Lung (tissue), 16 donors: ENCODE results near the gene ERICH4. TPM values are rescaled to one million over a fixed set of nuclear protein-coding genes. Genes with fewer than 3 reads are reported as not detected.

Experiments
- ATAC-seq: fragments of 200-7000 bp; cut with Tn5 transposase; one replicate; pipeline ENCODE4 v1.9.1; 2020; ENCODE audit warnings: moderate number of reproducible peaks; ENCODE audit not compliant: insufficient read depth, low FRiP score
- DNase-seq, 3 donors: peaks; one replicate each; pipeline ENCODE4 v3.0.0-alpha.2; 2013 to 2017
- H3K27ac ChIP-seq, 2 donors: one replicate each; pipeline ENCODE4 v1.5.1; 2013; ENCODE audit warnings: mild to moderate bottlenecking in 2 of 2, moderate library complexity in 2 of 2, control low read depth in 1 of 2, inconsistent platforms in 1 of 2, low read depth in 1 of 2, low read length in 1 of 2
- H3K27me3 ChIP-seq, 3 donors: one replicate each; pipeline ENCODE4 v1.5.1; 2013; ENCODE audit warnings: low read length in 2 of 3; ENCODE audit not compliant: control insufficient read depth in 3 of 3, insufficient read depth in 3 of 3
- H3K36me3 ChIP-seq, 4 donors: one replicate each; pipeline ENCODE4 v1.5.1; 2013; ENCODE audit warnings: low read length in 4 of 4, mild to moderate bottlenecking in 1 of 4, moderate library complexity in 1 of 4; ENCODE audit not compliant: control insufficient read depth in 4 of 4, insufficient read depth in 4 of 4
- H3K4me1 ChIP-seq, 5 donors: one replicate each; pipeline ENCODE4 v1.5.1; 2013; ENCODE audit warnings: low read length in 5 of 5, mild to moderate bottlenecking in 2 of 5, moderate library complexity in 1 of 5; ENCODE audit not compliant: control insufficient read depth in 5 of 5, insufficient read depth in 5 of 5
- H3K4me3 ChIP-seq: one replicate; pipeline ENCODE4 v1.5.1; 2013; ENCODE audit warnings: mild to moderate bottlenecking, control low read depth, moderate library complexity
- H3K9ac ChIP-seq, 2 donors: one replicate each; pipeline ENCODE4 v1.5.1; 2013; ENCODE audit warnings: low read length in 2 of 2, control low read depth in 1 of 2; ENCODE audit not compliant: insufficient read depth in 1 of 2
- H3K9me3 ChIP-seq, 4 donors: one replicate each; pipeline ENCODE4 v1.5.1; 2013; ENCODE audit warnings: low read length in 3 of 4, mild to moderate bottlenecking in 1 of 4, moderate library complexity in 1 of 4; ENCODE audit not compliant: control insufficient read depth in 4 of 4, insufficient read depth in 3 of 4
- WGBS, 2 donors: extraction: QIAGEN DNeasy Blood & Tissue Kit; methylation state at CpG; one replicate each; pipeline ENCODE4 v1.1.7; 2013; 5-methylcytosine and 5-hydroxymethylcytosine counted together
- long read RNA-seq, 5 donors: transcript quantifications; one replicate each; lab custom pipeline, GENCODE V29; 2026
- polyA plus RNA-seq, 2 donors: library from polyadenylated mRNA; stranded (reverse); fragments of 200-250 nt; gene quantifications; one replicate each; pipeline ENCODE4 v1.2.1, GENCODE V29; 2013
- total RNA-seq, 2 donors: library from RNA; depleted of rRNA in 1 of 2; stranded (reverse); fragments of >200 nt in 1 of 2; gene quantifications; one replicate each; pipeline ENCODE4 v1.2.1, GENCODE V29; 2014 to 2021
- TF ChIP-seq, protein P1 (sequence below): IDR thresholded peaks from 2 replicates; pipeline ENCODE4 v1.5.1; 2012; ENCODE audit warnings: mild to moderate bottlenecking; ENCODE audit errors: control extremely low read depth, extremely low read depth
- donor health status: control.
- donor health status: control.
- donor health status: Bipolar disorder and iron deficiency.
- donor health status: healthy.
- donor health status: DM: yes; HTN: yes; CAD: no.

Gene ERICH4, protein sequence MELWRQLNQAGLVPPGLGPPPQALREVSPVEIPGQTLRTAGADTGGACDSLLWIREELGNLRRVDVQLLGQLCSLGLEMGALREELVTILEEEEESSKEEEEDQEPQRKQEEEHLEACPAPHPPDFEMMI
- not detected for total RNA-seq
- under 1 TPM in 1 of 2 donors, not detected in 1; 0.16 TPM for polyA plus RNA-seq
- long read RNA-seq, donor 1, result 0 reads
- long read RNA-seq, donor 2, result 0 reads
- long read RNA-seq, donor 3, result 0 reads
- long read RNA-seq, donor 4, result 0 reads
- long read RNA-seq, donor 5, result 0 reads

DNA sequence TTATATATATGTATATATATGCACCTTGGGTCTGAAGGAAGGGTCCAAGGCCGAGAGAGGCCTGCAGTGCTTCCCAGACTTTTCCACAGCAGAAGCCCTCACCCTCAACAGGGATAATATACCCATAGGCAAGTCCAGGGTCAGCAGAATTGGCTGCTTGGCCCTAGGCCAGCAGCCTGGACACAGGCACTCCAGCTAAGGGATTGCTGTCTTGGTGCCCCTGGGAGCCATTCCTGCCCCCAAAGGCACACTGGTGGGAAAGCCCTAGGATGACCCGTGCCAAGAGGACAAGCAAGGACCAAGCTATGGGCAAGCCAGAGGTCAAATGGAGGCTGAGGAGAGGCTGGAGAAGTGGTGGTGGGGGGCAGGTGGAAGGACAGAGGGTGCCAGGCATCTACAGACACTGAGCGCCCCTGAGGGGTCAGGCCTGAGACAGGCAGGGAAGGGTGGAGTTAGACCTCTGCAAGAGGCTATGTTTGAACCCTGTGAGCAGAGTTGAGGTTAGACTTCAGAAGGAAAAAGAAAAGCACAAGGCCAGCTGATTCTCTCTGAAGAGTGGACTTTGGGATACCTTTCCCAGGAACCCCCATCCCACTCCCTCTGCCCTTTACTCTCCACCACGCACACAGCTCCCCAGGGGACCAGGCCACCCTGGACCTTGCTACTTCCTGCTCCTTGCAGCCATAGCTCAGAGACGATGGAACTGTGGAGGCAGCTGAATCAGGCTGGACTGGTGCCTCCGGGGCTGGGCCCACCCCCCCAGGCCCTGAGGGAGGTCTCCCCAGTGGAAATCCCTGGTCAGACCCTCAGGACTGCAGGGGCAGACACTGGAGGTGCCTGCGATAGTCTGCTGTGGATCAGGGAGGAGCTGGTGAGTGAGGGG lies at the start of gene ERICH4:
TSS of gene ERICH4 (plus strand) at position 684 of the 883 bp plus-strand sequence. CDS start at position 698, 14 bp downstream.
- Histone ChIP-seq H3K36me3 (peaks cover 0 to 7% (median 1%) of the 10 kb centered on the region in 4 donors), H3K4me1 (peaks cover 0 to 8% (median 0%) of the 10 kb centered on the region in 5 donors), H3K9me3 (peaks cover 0 to 1% (median 0%) of the 10 kb centered on the region in 4 donors), H3K9ac (no peak within 1 kb of the TSS), H3K27me3 (no peaks in the 10 kb centered on the region), H3K27ac (no peak within 1 kb of the TSS), H3K4me3 (no peak within 1 kb of the TSS)
- TF ChIP-seq, protein P1, sequence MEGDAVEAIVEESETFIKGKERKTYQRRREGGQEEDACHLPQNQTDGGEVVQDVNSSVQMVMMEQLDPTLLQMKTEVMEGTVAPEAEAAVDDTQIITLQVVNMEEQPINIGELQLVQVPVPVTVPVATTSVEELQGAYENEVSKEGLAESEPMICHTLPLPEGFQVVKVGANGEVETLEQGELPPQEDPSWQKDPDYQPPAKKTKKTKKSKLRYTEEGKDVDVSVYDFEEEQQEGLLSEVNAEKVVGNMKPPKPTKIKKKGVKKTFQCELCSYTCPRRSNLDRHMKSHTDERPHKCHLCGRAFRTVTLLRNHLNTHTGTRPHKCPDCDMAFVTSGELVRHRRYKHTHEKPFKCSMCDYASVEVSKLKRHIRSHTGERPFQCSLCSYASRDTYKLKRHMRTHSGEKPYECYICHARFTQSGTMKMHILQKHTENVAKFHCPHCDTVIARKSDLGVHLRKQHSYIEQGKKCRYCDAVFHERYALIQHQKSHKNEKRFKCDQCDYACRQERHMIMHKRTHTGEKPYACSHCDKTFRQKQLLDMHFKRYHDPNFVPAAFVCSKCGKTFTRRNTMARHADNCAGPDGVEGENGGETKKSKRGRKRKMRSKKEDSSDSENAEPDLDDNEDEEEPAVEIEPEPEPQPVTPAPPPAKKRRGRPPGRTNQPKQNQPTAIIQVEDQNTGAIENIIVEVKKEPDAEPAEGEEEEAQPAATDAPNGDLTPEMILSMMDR, result no peak
- ATAC-seq (no peak), DNase-seq (no peak)
- WGBS, 2 donors, result 74 to 88% methylated on average over 7 of the region's 7 CpGs

DNA sequence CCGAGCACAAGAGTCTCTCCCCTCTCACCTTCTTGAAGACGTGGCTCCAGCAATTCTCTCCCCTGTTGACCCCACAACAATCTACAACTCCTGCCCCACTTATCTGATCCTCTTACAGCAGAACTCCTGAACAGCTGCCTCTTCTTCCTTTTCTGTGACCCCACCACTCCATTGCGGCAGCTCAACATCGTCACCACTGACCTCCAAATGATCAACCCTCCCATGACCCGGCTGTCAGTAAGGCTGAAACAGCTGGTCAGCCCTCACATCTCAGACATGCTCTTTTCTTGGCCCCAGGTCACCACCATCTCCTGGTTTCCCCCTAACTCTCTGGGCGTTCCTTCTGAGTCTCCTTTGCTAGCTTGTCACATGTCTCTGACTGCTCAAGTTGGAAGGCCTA lies 47.6 kb upstream of the ERICH4 start:
- H3K9me3 ChIP-seq, result no peaks in the 10 kb centered on the region
- H3K27ac ChIP-seq, result no peak overlapping the region
- TF ChIP-seq, protein P1, result no peak
- 67 to 82% methylated on average over 6 of the region's 6 CpGs for WGBS, 2 donors
- peaks cover 0 to 15% (median 4%) of the 10 kb centered on the region in 4 donors for H3K36me3 ChIP-seq
- H3K9ac ChIP-seq, result no peak overlapping the region
- no peaks in the 10 kb centered on the region for H3K27me3 ChIP-seq
- no peak for DNase-seq
- peaks cover 0 to 19% (median 8%) of the 10 kb centered on the region in 5 donors for H3K4me1 ChIP-seq
- H3K4me3 ChIP-seq, result no peak overlapping the region
- ATAC-seq, result no peak

DNA sequence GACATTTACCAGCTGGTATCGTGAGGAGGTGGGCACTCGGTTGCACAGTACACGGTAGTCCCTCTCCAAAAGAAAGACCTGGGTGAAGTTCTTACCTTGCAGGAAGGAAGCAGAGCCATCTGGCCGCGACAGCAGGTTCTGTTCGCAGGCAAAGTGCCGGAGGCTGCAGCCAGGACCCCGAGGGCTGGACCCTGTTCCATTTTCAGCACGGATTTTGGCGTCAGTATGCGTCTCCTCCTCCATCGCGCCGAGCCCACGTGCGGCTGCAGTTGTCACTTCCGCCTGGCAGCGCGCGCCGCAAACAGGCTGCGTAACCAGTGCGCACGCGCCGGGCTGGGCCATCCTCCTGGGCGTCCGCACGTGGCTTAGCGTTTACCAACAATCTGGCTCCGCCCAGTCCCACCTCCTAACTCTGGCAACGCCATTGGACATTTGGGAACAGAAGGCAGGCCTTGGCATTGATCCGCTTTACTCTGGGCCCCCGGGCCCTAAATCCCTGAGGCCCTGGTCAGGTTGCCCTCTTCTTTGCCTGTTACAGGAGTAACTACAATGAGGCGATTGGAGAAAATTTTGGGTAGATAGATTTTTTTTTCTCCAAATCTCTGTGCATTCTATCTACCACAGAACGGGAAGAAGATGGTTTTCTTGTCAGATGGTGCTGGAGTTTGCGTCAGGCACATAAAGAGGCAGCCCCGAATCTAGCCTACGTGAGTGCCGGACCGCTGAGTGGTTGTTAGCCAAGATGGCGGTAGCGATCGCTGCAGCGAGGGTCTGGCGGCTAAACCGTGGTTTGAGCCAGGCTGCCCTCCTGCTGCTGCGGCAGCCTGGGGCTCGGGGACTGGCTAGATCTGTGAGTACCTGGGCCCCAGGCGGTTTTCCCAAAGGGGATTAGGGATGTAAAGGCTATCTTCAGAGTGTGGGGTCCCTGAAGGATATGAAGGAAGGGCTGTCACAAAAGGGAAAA lies 45.6 kb upstream of the ERICH4 start, which contains the start of the genes BCKDHA and EXOSC5:
TSS of gene BCKDHA (plus strand) at position 733 of the 964 bp plus-strand sequence. CDS start at position 743, 10 bp downstream.
TSS of gene EXOSC5 (minus strand) at position 274 of the 964 bp plus-strand sequence. CDS start at position 243, 31 bp downstream.
- Histone ChIP-seq H3K36me3 (peaks cover 0 to 6% (median 0%) of the 10 kb centered on the region in 4 donors), H3K9ac (peak within 1 kb of the TSS; percentile 95 to 97), H3K27me3 (no peaks in the 10 kb centered on the region), H3K4me1 (peaks cover 0 to 19% (median 10%) of the 10 kb centered on the region in 5 donors), H3K27ac (peak within 1 kb of the TSS; percentile 88 to 90), H3K9me3 (no peaks in the 10 kb centered on the region), H3K4me3 (peak within 1 kb of the TSS; percentile 92)
- ATAC-seq (peak; percentile 97), DNase-seq (peak; percentile 100)
- 0 to 1% methylated on average over 50 of the region's 50 CpGs for WGBS, 2 donors
- TF ChIP-seq, protein P1, result no peak
